OCI-LY1 (cell line): ENCODE results near the gene TMEM178B.

Experiments
- H2AFZ ChIP-seq: fragments of 200-600 bp; sonication (generic), shearing (Covaris generic); 2 replicates; pipeline ENCODE4 v1.6.0; 2014; ENCODE audit warnings: antibody characterized with exemption, mild to moderate bottlenecking, low read length
- H3F3A ChIP-seq: fragments of 200-600 bp; sonication (generic), shearing (Covaris generic); 2 replicates; pipeline ENCODE4 v1.6.0; 2014; ENCODE audit warnings: mild to moderate bottlenecking, antibody characterized with exemption, low read length, moderate library complexity; ENCODE audit not compliant: insufficient read depth
- H3K27ac ChIP-seq: fragments of 200-600 bp; sonication (generic); 2 replicates; pipeline ENCODE4 v1.5.1; 2014; ENCODE audit warnings: low read length, mixed run types, mild to moderate bottlenecking, low read depth; ENCODE audit not compliant: poor library complexity, severe bottlenecking
- H3K27me3 ChIP-seq: fragments of 200-600 bp; sonication (generic); 2 replicates; pipeline ENCODE4 v1.6.0; 2014; ENCODE audit warnings: antibody characterized with exemption, mild to moderate bottlenecking, low read length, moderate library complexity; ENCODE audit not compliant: insufficient read depth
- H3K36me3 ChIP-seq: fragments of 200-600 bp; sonication (generic); 2 replicates; pipeline ENCODE4 v1.6.1; 2014; ENCODE audit warnings: mild to moderate bottlenecking, antibody characterized with exemption, low read length, moderate library complexity, mixed read lengths; ENCODE audit not compliant: insufficient read depth
- H3K4me1 ChIP-seq: fragments of 200-600 bp; sonication (generic); 2 replicates; pipeline ENCODE4 v1.5.1; 2014; ENCODE audit warnings: mild to moderate bottlenecking, low read length, moderate library complexity; ENCODE audit not compliant: insufficient read depth, severe bottlenecking
- H3K4me2 ChIP-seq: fragments of 200-600 bp; sonication (generic), shearing (Covaris generic); 2 replicates; pipeline ENCODE4 v1.6.1; 2014; ENCODE audit warnings: low read length
- H3K4me3 ChIP-seq: fragments of 200-600 bp; sonication (generic); 2 replicates; pipeline ENCODE4 v1.5.1; 2014; ENCODE audit warnings: low read length, low read depth, mild to moderate bottlenecking, mixed read lengths; ENCODE audit not compliant: poor library complexity, severe bottlenecking
- H3K79me2 ChIP-seq: fragments of 200-600 bp; shearing (Covaris generic); 2 replicates; pipeline ENCODE4 v1.6.1; 2016; ENCODE audit warnings: mixed run types, low read length, mixed read lengths; ENCODE audit not compliant: insufficient read depth
- H3K9ac ChIP-seq: fragments of 200-600 bp; sonication (generic), shearing (Covaris generic); 2 replicates; pipeline ENCODE4 v1.6.1; 2014; ENCODE audit warnings: mild to moderate bottlenecking, low read length, mixed read lengths
- H3K9me2 ChIP-seq: fragments of 200-600 bp; sonication (generic), shearing (Covaris generic); 2 replicates; pipeline ENCODE4 v1.6.1; 2014; ENCODE audit warnings: low read depth, mild to moderate bottlenecking, low read length, mixed read lengths
- H3K9me3 ChIP-seq: fragments of 200-600 bp; shearing (Covaris generic); 2 replicates; pipeline ENCODE4 v1.6.1; 2014; ENCODE audit warnings: low read length, mixed read lengths
- H4K20me1 ChIP-seq: fragments of 200-600 bp; sonication (generic), shearing (Covaris generic); 2 replicates; pipeline ENCODE4 v1.6.0; 2016; ENCODE audit warnings: mild to moderate bottlenecking, low read length; ENCODE audit not compliant: insufficient read depth
- EZH2 ChIP-seq: fragments of 200-600 bp; sonication (generic), shearing (Covaris generic); IDR thresholded peaks from 2 replicates; pipeline ENCODE4 v1.8.0; 2017; ENCODE audit warnings: borderline replicate concordance, mixed run types, mild to moderate bottlenecking, antibody characterized with exemption, low read length, moderate library complexity, mixed read lengths
- TF ChIP-seq, protein P1 (sequence below): fragments of 200-600 bp; sonication (generic), shearing (Covaris generic); IDR thresholded peaks from 2 replicates; pipeline ENCODE4 v1.5.1; 2017; ENCODE audit warnings: mild to moderate bottlenecking, antibody characterized with exemption, low read length, moderate library complexity, mixed read lengths

The TMEM178B gene

GRCh38 chr7:141238596-141239243 lies 164.9 kb downstream of the TMEM178B start:
- Histone ChIP-seq H3F3A (no peaks in the 10 kb centered on the region), H3K9me2 (no peaks in the 10 kb centered on the region), H3K9me3 (no peaks in the 10 kb centered on the region), H2AFZ (no peak overlapping the region), H3K27me3 (no peaks in the 10 kb centered on the region), H3K4me1 (no peaks in the 10 kb centered on the region), H4K20me1 (no peaks in the 10 kb centered on the region), H3K4me2 (no peak overlapping the region), H3K36me3 (no peaks in the 10 kb centered on the region), H3K4me3 (no peak overlapping the region), H3K79me2 (no peaks in the 10 kb centered on the region), H3K9ac (no peak overlapping the region), H3K27ac (no peak overlapping the region)
- TF ChIP-seq, protein P1, sequence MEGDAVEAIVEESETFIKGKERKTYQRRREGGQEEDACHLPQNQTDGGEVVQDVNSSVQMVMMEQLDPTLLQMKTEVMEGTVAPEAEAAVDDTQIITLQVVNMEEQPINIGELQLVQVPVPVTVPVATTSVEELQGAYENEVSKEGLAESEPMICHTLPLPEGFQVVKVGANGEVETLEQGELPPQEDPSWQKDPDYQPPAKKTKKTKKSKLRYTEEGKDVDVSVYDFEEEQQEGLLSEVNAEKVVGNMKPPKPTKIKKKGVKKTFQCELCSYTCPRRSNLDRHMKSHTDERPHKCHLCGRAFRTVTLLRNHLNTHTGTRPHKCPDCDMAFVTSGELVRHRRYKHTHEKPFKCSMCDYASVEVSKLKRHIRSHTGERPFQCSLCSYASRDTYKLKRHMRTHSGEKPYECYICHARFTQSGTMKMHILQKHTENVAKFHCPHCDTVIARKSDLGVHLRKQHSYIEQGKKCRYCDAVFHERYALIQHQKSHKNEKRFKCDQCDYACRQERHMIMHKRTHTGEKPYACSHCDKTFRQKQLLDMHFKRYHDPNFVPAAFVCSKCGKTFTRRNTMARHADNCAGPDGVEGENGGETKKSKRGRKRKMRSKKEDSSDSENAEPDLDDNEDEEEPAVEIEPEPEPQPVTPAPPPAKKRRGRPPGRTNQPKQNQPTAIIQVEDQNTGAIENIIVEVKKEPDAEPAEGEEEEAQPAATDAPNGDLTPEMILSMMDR: no peak
- TF ChIP-seq EZH2: no peak

GRCh38 chr7:141239661-141240060 lies 165.8 kb downstream of the TMEM178B start:
- H3K4me1 ChIP-seq: no peaks in the 10 kb centered on the region
- no peaks in the 10 kb centered on the region; the same call in 1 of the 2 replicates for H3K27me3 ChIP-seq
- no peaks in the 10 kb centered on the region for H3K79me2 ChIP-seq
- H3K4me3 ChIP-seq: no peak overlapping the region
- no peaks in the 10 kb centered on the region for H3K36me3 ChIP-seq
- H4K20me1 ChIP-seq: no peaks in the 10 kb centered on the region
- no peak overlapping the region for H3K9ac ChIP-seq
- H3K9me3 ChIP-seq: no peaks in the 10 kb centered on the region
- no peaks in the 10 kb centered on the region for H3K9me2 ChIP-seq
- TF ChIP-seq, protein P1: no peak
- TF ChIP-seq EZH2: no peak
- no peak overlapping the region for H3K4me2 ChIP-seq
- H3K27ac ChIP-seq: no peak overlapping the region
- no peak overlapping the region for H2AFZ ChIP-seq
- H3F3A ChIP-seq: no peaks in the 10 kb centered on the region

GRCh38 chr7:141242568-141242967 lies 168.7 kb downstream of the TMEM178B start:
- no peak overlapping the region for H3K4me2 ChIP-seq
- H3K4me1 ChIP-seq: no peaks in the 10 kb centered on the region
- no peak overlapping the region for H3K27ac ChIP-seq
- no peaks in the 10 kb centered on the region for H3K79me2 ChIP-seq
- H3K36me3 ChIP-seq: no peaks in the 10 kb centered on the region
- H4K20me1 ChIP-seq: no peaks in the 10 kb centered on the region
- no peak overlapping the region for H2AFZ ChIP-seq
- no peaks in the 10 kb centered on the region; the same call in 1 of the 2 replicates for H3K27me3 ChIP-seq
- H3K9me2 ChIP-seq: no peaks in the 10 kb centered on the region
- H3K9me3 ChIP-seq: no peaks in the 10 kb centered on the region
- H3K4me3 ChIP-seq: no peak overlapping the region
- no peaks in the 10 kb centered on the region for H3F3A ChIP-seq
- TF ChIP-seq, protein P1: no peak
- TF ChIP-seq EZH2: no peak
- no peak overlapping the region for H3K9ac ChIP-seq
